Retinal pigment epithelial cell (primary cell): ENCODE results near the gene CNTLN.
"Not testable (repeated sequence)": the region's sequence is repeated elsewhere in the genome, so short reads cannot be mapped to it uniquely, and the experiment has no call there.

ENCODE experiments used
- DNase-seq: peaks from one replicate; pipeline ENCODE4 v3.0.0-alpha.2; 2010; ENCODE audit warnings: low read depth
- H3K4me3 ChIP-seq: 2 replicates; pipeline ENCODE4 v1.5.1; 2011; ENCODE audit warnings: mild to moderate bottlenecking, low read length, control low read depth, moderate library complexity
- TF ChIP-seq, protein P1 (sequence below): conservative IDR thresholded peaks from 2 replicates; pipeline ENCODE4 v1.5.1; 2011; ENCODE audit warnings: low read depth, low read length, control low read depth, inconsistent platforms

The CNTLN gene

DNA sequence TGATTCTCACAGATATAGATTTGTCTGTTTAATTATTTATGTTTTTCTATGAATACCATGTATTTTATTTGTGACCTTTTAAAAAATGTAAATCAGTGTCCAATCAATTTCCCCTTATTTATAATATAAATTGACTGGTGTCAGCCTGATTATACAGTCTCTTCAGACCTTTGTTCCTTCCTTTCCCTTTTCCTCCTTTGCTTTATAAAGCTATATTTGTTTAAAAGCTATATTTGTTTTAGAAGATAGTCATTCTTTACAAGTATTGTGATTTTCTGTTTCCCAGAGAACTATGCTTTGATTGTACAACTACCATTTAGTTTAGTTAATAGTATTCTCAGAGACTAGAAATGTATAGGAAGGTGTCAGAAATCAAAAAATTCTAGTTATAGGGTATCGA, 90.6 kb downstream of the CNTLN start:
- DNase-seq = no peak
- TF ChIP-seq, protein P1, sequence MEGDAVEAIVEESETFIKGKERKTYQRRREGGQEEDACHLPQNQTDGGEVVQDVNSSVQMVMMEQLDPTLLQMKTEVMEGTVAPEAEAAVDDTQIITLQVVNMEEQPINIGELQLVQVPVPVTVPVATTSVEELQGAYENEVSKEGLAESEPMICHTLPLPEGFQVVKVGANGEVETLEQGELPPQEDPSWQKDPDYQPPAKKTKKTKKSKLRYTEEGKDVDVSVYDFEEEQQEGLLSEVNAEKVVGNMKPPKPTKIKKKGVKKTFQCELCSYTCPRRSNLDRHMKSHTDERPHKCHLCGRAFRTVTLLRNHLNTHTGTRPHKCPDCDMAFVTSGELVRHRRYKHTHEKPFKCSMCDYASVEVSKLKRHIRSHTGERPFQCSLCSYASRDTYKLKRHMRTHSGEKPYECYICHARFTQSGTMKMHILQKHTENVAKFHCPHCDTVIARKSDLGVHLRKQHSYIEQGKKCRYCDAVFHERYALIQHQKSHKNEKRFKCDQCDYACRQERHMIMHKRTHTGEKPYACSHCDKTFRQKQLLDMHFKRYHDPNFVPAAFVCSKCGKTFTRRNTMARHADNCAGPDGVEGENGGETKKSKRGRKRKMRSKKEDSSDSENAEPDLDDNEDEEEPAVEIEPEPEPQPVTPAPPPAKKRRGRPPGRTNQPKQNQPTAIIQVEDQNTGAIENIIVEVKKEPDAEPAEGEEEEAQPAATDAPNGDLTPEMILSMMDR = no peak
- H3K4me3 ChIP-seq = no peak overlapping the region

DNA sequence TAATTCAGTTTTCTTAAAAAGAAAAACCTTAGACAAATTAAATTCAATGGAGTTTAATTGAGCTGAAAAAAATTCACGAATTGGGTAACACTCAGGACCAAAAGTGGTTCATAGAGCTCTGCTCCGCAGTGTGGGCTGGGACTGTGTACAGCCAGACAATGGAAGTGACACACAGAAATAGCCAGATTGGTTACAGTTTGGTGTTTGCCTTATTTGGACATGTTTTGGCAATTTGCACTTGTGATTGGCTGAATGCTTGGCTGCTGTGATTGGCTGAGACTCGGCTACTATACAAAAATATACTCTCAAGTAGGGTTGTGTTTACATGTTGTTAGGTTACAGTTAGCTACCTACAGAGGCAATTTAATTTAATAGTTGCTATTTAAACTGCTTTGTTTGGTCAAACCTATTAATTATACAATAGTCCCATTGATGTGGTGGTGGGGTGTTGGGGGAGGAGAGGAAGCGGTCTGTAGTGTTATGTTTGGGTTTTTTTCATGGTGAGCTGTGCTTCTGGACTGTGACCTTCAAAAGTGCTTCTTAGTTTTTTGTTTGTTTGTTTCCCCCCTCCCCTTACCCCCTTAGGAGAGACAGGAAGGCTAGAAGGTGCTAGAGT, 95.2 kb downstream of the CNTLN start:
- no peak for DNase-seq
- TF ChIP-seq, protein P1 = no peak
- H3K4me3 ChIP-seq = no peak overlapping the region

DNA sequence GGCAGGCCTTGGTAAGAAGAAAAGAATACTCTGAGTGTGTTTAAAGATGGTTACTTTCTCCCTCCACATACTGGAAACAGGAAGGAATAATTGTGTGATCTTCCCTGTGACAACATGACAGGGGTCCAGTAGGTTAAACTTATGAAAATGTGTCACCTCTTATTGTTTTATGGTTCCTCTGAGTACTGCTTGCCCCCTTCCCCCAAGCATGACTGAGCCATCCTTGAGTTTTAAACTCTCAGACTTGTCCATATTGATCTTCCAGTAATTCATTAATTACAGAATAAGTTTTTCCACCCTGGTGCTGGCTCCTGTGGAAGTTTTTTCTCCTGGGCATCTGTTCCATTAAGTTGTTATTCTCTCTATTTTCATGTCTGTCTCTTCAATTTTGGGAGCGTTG, 95.8 kb downstream of the CNTLN start:
- TF ChIP-seq, protein P1 = no peak
- no peak for DNase-seq

DNA sequence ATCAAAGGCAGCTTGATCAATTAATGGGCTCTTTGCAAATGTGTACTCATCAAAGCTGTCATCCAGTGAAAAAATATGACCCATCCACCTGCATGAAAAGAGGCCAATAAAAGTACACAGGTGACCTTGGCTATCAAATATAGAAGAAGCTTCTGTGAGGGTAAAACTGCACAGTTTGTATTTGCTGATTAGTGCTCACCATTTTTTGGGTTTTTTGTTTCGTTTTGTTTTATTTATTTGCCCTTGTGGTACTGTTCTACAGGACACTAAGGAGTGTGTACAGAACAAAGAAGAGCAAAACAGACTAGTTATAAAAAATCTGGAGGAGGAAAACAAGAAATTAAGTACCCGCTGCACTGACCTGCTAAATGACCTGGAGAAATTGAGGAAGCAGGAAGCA, 101.3 kb downstream of the CNTLN start:
- DNase-seq = no peak
- TF ChIP-seq, protein P1 = no peak
- no peak overlapping the region for H3K4me3 ChIP-seq

More for the DNA sequence above, 95.8 kb downstream of the CNTLN start:
- no peak overlapping the region for H3K4me3 ChIP-seq

DNA sequence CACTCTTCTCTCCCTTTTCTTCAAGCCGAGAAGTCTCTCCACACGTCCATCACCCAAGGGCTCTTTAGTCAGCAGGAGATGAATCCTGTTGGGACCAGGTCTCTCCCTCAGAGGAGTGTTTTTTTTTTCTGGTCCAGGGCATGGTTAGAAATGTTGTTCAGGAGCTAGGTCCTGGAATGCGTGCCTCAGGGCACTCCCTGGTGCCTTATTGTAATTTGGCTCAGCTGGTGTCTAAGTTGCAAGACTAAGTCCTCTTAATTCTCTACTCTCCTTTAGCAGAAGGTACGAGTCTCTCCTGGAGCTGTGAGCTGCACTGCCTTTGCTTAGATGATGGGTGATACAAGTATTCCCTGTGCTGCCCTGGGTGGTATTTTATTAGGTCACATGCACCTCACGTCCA, 111.9 kb downstream of the CNTLN start:
- TF ChIP-seq, protein P1 = no peak
- DNase-seq = no peak
- no peak overlapping the region for H3K4me3 ChIP-seq

DNA sequence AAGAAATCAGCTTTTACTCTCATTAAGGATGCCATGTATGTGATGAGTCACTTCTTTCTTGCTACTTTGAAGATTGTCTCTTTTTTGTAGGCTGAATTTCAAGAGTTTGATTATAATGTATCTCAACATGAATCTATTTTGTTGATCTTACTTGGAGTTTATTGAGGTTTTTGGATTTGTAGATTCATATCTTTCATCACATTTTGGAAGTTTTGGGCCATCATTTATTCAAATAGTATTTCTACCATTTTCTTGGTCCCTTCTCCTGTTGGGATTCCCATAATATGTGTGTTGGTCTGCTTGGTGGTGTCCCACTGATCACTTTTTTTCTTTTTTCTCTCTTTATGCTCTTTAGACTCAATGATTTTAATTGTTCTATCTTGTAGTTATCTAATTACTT, 116.3 kb downstream of the CNTLN start:
- no peak for DNase-seq
- no peak overlapping the region for H3K4me3 ChIP-seq
- TF ChIP-seq, protein P1 = no peak

DNA sequence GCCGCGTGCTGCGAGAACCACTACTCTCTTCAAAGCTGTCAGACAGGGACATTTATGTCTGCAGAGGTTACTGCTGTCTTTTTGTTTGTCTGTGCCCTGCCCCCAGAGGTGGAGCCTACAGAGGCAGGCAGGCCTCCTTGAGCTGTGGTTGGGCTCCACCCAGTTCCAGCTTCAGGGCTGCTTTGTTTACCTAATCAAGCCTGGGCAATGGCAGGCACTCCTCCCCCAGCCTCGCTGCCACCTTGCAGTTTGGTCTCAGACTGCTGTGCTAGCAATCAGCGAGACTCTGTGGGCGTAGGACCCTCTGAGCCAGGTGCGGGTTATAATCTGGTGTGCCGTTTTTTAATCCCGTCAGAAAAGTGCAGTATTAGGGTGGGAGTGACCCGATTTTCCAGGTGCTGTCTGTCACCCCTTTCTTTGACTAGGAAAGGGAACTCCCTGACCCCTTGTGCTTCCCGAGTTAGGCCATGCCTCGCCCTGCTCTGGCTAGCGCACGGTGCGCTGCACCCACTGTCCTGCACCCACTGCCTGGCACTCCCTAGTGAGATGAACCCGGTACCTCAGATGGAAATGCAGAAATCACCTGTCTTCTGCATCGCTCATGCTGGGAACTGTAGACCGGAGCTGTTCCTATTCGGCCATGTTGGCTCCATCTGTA, 133.8 kb downstream of the CNTLN start:
- not testable (repeated sequence) for DNase-seq, H3K4me3 ChIP-seq

DNA sequence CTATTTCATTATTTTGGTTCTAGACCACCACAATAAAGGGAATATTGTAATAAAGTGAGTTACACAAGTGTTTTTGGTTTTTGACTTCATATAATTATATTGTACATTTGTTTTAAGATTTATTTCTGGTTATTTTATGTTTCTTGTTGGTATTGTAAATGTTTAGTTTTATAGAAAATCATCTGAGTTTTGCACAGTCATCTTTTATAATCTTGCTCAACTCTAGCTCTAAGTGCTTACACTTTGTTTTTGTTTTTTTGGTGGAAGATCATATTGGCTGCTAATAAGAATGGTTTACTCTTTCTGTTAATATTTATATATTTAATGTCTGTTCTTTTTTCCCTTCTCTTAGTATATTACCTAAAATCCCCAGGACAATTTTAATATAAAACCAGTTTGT, 135.0 kb downstream of the CNTLN start:
- no peak for DNase-seq
- H3K4me3 ChIP-seq = no peak overlapping the region
- TF ChIP-seq, protein P1 = no peak
